ENCODE results near the gene TOMM70.
A peak's percentile ranks its signal among the peaks of the same experiment; 100 is the strongest.

The TOMM70 gene

GRCh38 chr3:100402891-100403290 lies 2.0 kb upstream of the TOMM70 start:
- Histone ChIP-seq H3F3A (ENCODE audit: insufficient read depth) (no peaks in the 10 kb centered on the region), H2AFZ (ENCODE audit: low read depth, low read length, severe bottlenecking) (peak overlapping the region; percentile 22), H4K20me1 (ENCODE audit: low read depth, low read length) (peaks cover 8% of the 10 kb centered on the region; the same call in 1 of the 2 replicates), H3K9me2 (replicated peaks; ENCODE audit: insufficient read depth, low read length) (no peaks in the 10 kb centered on the region), H3K27me3 (ENCODE audit: low read length) (no peaks in the 10 kb centered on the region), H3K4me2 (ENCODE audit: low read depth, low read length, poor library complexity, severe bottlenecking) (peak overlapping the region; percentile 94), H3K4me3 (ENCODE audit: insufficient read depth, low read length, poor library complexity, severe bottlenecking) (peak overlapping the region; percentile 67), H3K9me3 (ENCODE audit: insufficient read depth, low read length) (no peaks in the 10 kb centered on the region), H3K9ac (ENCODE audit: low read length) (peak overlapping the region; percentile 87), H3K27ac (ENCODE audit: low read depth, low read length) (0 out of 2 replicates have a peak overlapping the region, but pooled peaks have one; percentile 71), H3K36me3 (ENCODE audit: low read length) (no peaks in the 10 kb centered on the region), H3K79me2 (ENCODE audit: insufficient read depth, low read length) (peaks cover 40% of the 10 kb centered on the region)
- no peak for TF ChIP-seq CTCF (IDR thresholded peaks at IDR 0.05; ENCODE audit: insufficient read depth, low read length, poor library complexity, severe bottlenecking)
- TF ChIP-seq EZH2phosphoT487 (conservative IDR thresholded peaks at IDR 0.05; ENCODE audit: low read length): no peak

- no peaks in the 10 kb centered on the region for H3K36me3 ChIP-seq (ENCODE audit: low read length)
- H3K27ac ChIP-seq (ENCODE audit: low read depth, low read length): peak overlapping the region; percentile 71; the same call in 1 of the 2 replicates
- no peaks in the 10 kb centered on the region for H3K9me3 ChIP-seq (ENCODE audit: insufficient read depth, low read length)
- peak overlapping the region; percentile 94 for H3K4me2 ChIP-seq (ENCODE audit: low read depth, low read length, poor library complexity, severe bottlenecking)
- no peaks in the 10 kb centered on the region for H3F3A ChIP-seq (ENCODE audit: insufficient read depth)
- no peaks in the 10 kb centered on the region for H3K27me3 ChIP-seq (ENCODE audit: low read length)
- peaks cover 8% of the 10 kb centered on the region; the same call in 1 of the 2 replicates for H4K20me1 ChIP-seq (ENCODE audit: low read depth, low read length)
- H3K9ac ChIP-seq (ENCODE audit: low read length): peak overlapping the region; percentile 87
- peaks cover 46% of the 10 kb centered on the region for H3K79me2 ChIP-seq (ENCODE audit: insufficient read depth, low read length)
- peak overlapping the region; percentile 67 for H3K4me3 ChIP-seq (ENCODE audit: insufficient read depth, low read length, poor library complexity, severe bottlenecking)
- H3K9me2 ChIP-seq (replicated peaks; ENCODE audit: insufficient read depth, low read length): no peaks in the 10 kb centered on the region
- H2AFZ ChIP-seq (ENCODE audit: low read depth, low read length, severe bottlenecking): peak overlapping the region; percentile 63
- TF ChIP-seq CTCF (IDR thresholded peaks at IDR 0.05; ENCODE audit: insufficient read depth, low read length, poor library complexity, severe bottlenecking) (no peak), EZH2phosphoT487 (conservative IDR thresholded peaks at IDR 0.05; ENCODE audit: low read length) (no peak)
Observed at GRCh38 chr3:100402256-100402655, 1.4 kb upstream of the TOMM70 start.

- no peaks in the 10 kb centered on the region for H3F3A ChIP-seq (ENCODE audit: insufficient read depth)
- no peaks in the 10 kb centered on the region for H3K27me3 ChIP-seq (ENCODE audit: low read length)
- no peaks in the 10 kb centered on the region for H3K9me2 ChIP-seq (replicated peaks; ENCODE audit: insufficient read depth, low read length)
- no peak for TF ChIP-seq EZH2phosphoT487 (conservative IDR thresholded peaks at IDR 0.05; ENCODE audit: low read length)
- TF ChIP-seq CTCF (IDR thresholded peaks at IDR 0.05; ENCODE audit: insufficient read depth, low read length, poor library complexity, severe bottlenecking): no peak
- H4K20me1 ChIP-seq (ENCODE audit: low read depth, low read length): peaks cover 8% of the 10 kb centered on the region; the same call in 1 of the 2 replicates
- peaks cover 52% of the 10 kb centered on the region for H3K79me2 ChIP-seq (ENCODE audit: insufficient read depth, low read length)
- peak overlapping the region; percentile 87 for H3K9ac ChIP-seq (ENCODE audit: low read length)
- peak overlapping the region; percentile 94 for H3K4me2 ChIP-seq (ENCODE audit: low read depth, low read length, poor library complexity, severe bottlenecking)
- H3K9me3 ChIP-seq (ENCODE audit: insufficient read depth, low read length): no peaks in the 10 kb centered on the region
- no peaks in the 10 kb centered on the region for H3K36me3 ChIP-seq (ENCODE audit: low read length)
- peak overlapping the region; percentile 71 for H3K27ac ChIP-seq (ENCODE audit: low read depth, low read length)
- H2AFZ ChIP-seq (ENCODE audit: low read depth, low read length, severe bottlenecking): peak overlapping the region; percentile 63
- peak overlapping the region; percentile 67 for H3K4me3 ChIP-seq (ENCODE audit: insufficient read depth, low read length, poor library complexity, severe bottlenecking)
Observed at GRCh38 chr3:100401674-100402041, 769 bp upstream of the TOMM70 start.

Measured in SU-DHL-6 (cell line).